ACC112 (cell line): ENCODE data around the gene TPRG1L.

Experiments used
- H2AFZ ChIP-seq: fragments of 200-600 bp; sonication (generic); one replicate; pipeline ENCODE4 v1.6.0; 2017; ENCODE audit warnings: antibody characterized with exemption, low read length; ENCODE audit not compliant: unreplicated experiment
- H3K27ac ChIP-seq: fragments of 200-600 bp; sonication (generic); 2 replicates; pipeline ENCODE4 v1.5.1; 2014; ENCODE audit warnings: low read depth, mild to moderate bottlenecking, antibody characterized with exemption, low read length, moderate library complexity
- H3K27me3 ChIP-seq: fragments of 200-600 bp; sonication (generic); 2 replicates; pipeline ENCODE4 v1.6.1; 2014; ENCODE audit warnings: mild to moderate bottlenecking, antibody characterized with exemption, low read length, moderate library complexity, mixed read lengths; ENCODE audit not compliant: insufficient read depth
- H3K36me3 ChIP-seq: fragments of 200-600 bp; sonication (generic); 2 replicates; pipeline ENCODE4 v1.6.1; 2016; ENCODE audit warnings: mild to moderate bottlenecking, antibody characterized with exemption, low read length, moderate library complexity, mixed read lengths; ENCODE audit not compliant: insufficient read depth
- H3K4me1 ChIP-seq: fragments of 200-600 bp; sonication (generic); one replicate; pipeline ENCODE4 v1.6.1; 2016; ENCODE audit warnings: low read length, mixed read lengths; ENCODE audit not compliant: insufficient read depth, unreplicated experiment, control insufficient read depth
- H3K4me3 ChIP-seq: fragments of 200-600 bp; sonication (generic); 2 replicates; pipeline ENCODE4 v1.5.1; 2014; ENCODE audit warnings: mild to moderate bottlenecking, low read depth, low read length
- H3K79me2 ChIP-seq: fragments of 200-600 bp; sonication (generic); one replicate; pipeline ENCODE4 v1.6.0; 2016; ENCODE audit warnings: low read length; ENCODE audit not compliant: control insufficient read depth, unreplicated experiment, insufficient read depth

Gene TPRG1L

GRCh38 chr1:3594706-3595377, 30.0 kb upstream of the TPRG1L start:
- H3K27me3 ChIP-seq, result no peaks in the 10 kb centered on the region
- H3K4me1 ChIP-seq, result no peaks in the 10 kb centered on the region

GRCh38 chr1:3595949-3596348, 28.9 kb upstream of the TPRG1L start:
- H3K79me2 ChIP-seq, result no peaks in the 10 kb centered on the region
- H3K4me1 ChIP-seq, result no peaks in the 10 kb centered on the region
- H2AFZ ChIP-seq, result no peak overlapping the region
- no peaks in the 10 kb centered on the region for H3K27me3 ChIP-seq
- no peak overlapping the region for H3K4me3 ChIP-seq
- H3K36me3 ChIP-seq, result no peaks in the 10 kb centered on the region
- H3K27ac ChIP-seq, result no peak overlapping the region

More at GRCh38 chr1:3594706-3595377, 30.0 kb upstream of the TPRG1L start:
- Histone ChIP-seq H3K79me2 (no peaks in the 10 kb centered on the region), H3K4me3 (no peak overlapping the region), H2AFZ (no peak overlapping the region), H3K36me3 (no peaks in the 10 kb centered on the region), H3K27ac (no peak overlapping the region)

GRCh38 chr1:3596663-3597598, 27.9 kb upstream of the TPRG1L start:
- H3K27ac ChIP-seq, result no peak overlapping the region
- H3K79me2 ChIP-seq, result no peaks in the 10 kb centered on the region
- H2AFZ ChIP-seq, result no peak overlapping the region
- no peaks in the 10 kb centered on the region for H3K27me3 ChIP-seq
- no peak overlapping the region for H3K4me3 ChIP-seq
- H3K36me3 ChIP-seq, result no peaks in the 10 kb centered on the region
- H3K4me1 ChIP-seq, result no peaks in the 10 kb centered on the region

GRCh38 chr1:3597599-3597964, 27.2 kb upstream of the TPRG1L start:
- Histone ChIP-seq H3K27ac (no peak overlapping the region), H3K4me3 (no peak overlapping the region), H3K27me3 (no peaks in the 10 kb centered on the region), H3K36me3 (no peaks in the 10 kb centered on the region), H3K4me1 (no peaks in the 10 kb centered on the region), H2AFZ (no peak overlapping the region), H3K79me2 (no peaks in the 10 kb centered on the region)

- no peaks in the 10 kb centered on the region for H3K27me3 ChIP-seq
- no peak overlapping the region for H3K27ac ChIP-seq
- peak overlapping the region; percentile 32 for H2AFZ ChIP-seq
- H3K4me3 ChIP-seq, result peak overlapping the region; percentile 40
- no peaks in the 10 kb centered on the region for H3K36me3 ChIP-seq
- no peaks in the 10 kb centered on the region for H3K79me2 ChIP-seq
- no peaks in the 10 kb centered on the region for H3K4me1 ChIP-seq
Observed at GRCh38 chr1:3598051-3598491, 26.7 kb upstream of the TPRG1L start.

GRCh38 chr1:3598522-3599285, 26.1 kb upstream of the TPRG1L start:
- no peaks in the 10 kb centered on the region for H3K27me3 ChIP-seq
- H3K27ac ChIP-seq, result no peak overlapping the region
- H3K79me2 ChIP-seq, result no peaks in the 10 kb centered on the region
- H3K4me3 ChIP-seq, result peak overlapping the region; percentile 40
- H3K4me1 ChIP-seq, result no peaks in the 10 kb centered on the region
- no peak overlapping the region for H2AFZ ChIP-seq
- no peaks in the 10 kb centered on the region for H3K36me3 ChIP-seq

- Histone ChIP-seq H3K36me3 (no peaks in the 10 kb centered on the region), H3K27me3 (no peaks in the 10 kb centered on the region), H2AFZ (no peak overlapping the region), H3K27ac (no peak overlapping the region), H3K79me2 (no peaks in the 10 kb centered on the region), H3K4me1 (no peaks in the 10 kb centered on the region), H3K4me3 (no peak overlapping the region)
Observed at GRCh38 chr1:3599286-3599811, 25.5 kb upstream of the TPRG1L start.

- no peaks in the 10 kb centered on the region for H3K79me2 ChIP-seq
- H3K27me3 ChIP-seq, result no peaks in the 10 kb centered on the region
- no peaks in the 10 kb centered on the region for H3K36me3 ChIP-seq
- no peaks in the 10 kb centered on the region for H3K4me1 ChIP-seq
- H3K4me3 ChIP-seq, result no peak overlapping the region
- no peak overlapping the region for H2AFZ ChIP-seq
- H3K27ac ChIP-seq, result no peak overlapping the region
Observed at GRCh38 chr1:3599816-3600215, 25.0 kb upstream of the TPRG1L start.

GRCh38 chr1:3600354-3600753, 24.5 kb upstream of the TPRG1L start:
- Histone ChIP-seq H3K4me3 (no peak overlapping the region), H2AFZ (no peak overlapping the region), H3K27ac (no peak overlapping the region), H3K36me3 (no peaks in the 10 kb centered on the region), H3K27me3 (no peaks in the 10 kb centered on the region), H3K4me1 (no peaks in the 10 kb centered on the region), H3K79me2 (no peaks in the 10 kb centered on the region)

GRCh38 chr1:3601743-3602142, 23.1 kb upstream of the TPRG1L start:
- H2AFZ ChIP-seq, result no peak overlapping the region
- no peaks in the 10 kb centered on the region for H3K4me1 ChIP-seq
- H3K27ac ChIP-seq, result no peak overlapping the region
- no peaks in the 10 kb centered on the region for H3K36me3 ChIP-seq
- H3K4me3 ChIP-seq, result no peak overlapping the region
- H3K79me2 ChIP-seq, result no peaks in the 10 kb centered on the region
- no peaks in the 10 kb centered on the region for H3K27me3 ChIP-seq
